ENCODE measurements around the gene TRERF1.
"Not testable (repeated sequence)": the region's sequence is repeated elsewhere in the genome, so short reads cannot be mapped to it uniquely, and the experiment has no call there.

TRERF1 gene

GRCh38 chr6:42333612-42334011 lies 118.1 kb downstream of the TRERF1 start:
- Histone ChIP-seq H3K36me3 (peaks cover 0 to 41% (median 5%) of the 10 kb centered on the region in 11 experiments; a peak in 7 of 22 replicates), H3K4me1 (peaks cover 0 to 9% (median 0%) of the 10 kb centered on the region in 10 experiments; a peak in 2 of 20 replicates), H3K9me3 (replicated peaks in 1 of 11) (no peaks in the 10 kb centered on the region), H3K9ac (no peak overlapping the region), H3K27ac (peak overlapping the region in 1 of 11 experiments; percentile 15; a peak in 1 of 22 replicates), H3K4me3 (no peak overlapping the region), H4K20me1 (peaks cover 0 to 56% (median 15%) of the 10 kb centered on the region in 11 experiments; a peak in 9 of 22 replicates), H3K4me2 (peak overlapping the region in 1 of 11 experiments; percentile 36; a peak in 1 of 22 replicates), H3K27me3 (no peaks in the 10 kb centered on the region)
- TF ChIP-seq Cebpa-rat (IDR thresholded peaks at IDR 0.05): no peak

- TF ChIP-seq Cebpa-rat (IDR thresholded peaks at IDR 0.05): no peak
- no peak overlapping the region for H3K9ac ChIP-seq
- H3K36me3 ChIP-seq: peaks cover 0 to 40% (median 5%) of the 10 kb centered on the region in 11 experiments; a peak in 7 of 22 replicates
- peaks cover 0 to 57% (median 15%) of the 10 kb centered on the region in 11 experiments; a peak in 9 of 22 replicates for H4K20me1 ChIP-seq
- H3K4me3 ChIP-seq: no peak overlapping the region
- H3K9me3 ChIP-seq (replicated peaks in 1 of 11): no peaks in the 10 kb centered on the region
- H3K27ac ChIP-seq: peak overlapping the region in 1 of 11 experiments; percentile 15; a peak in 1 of 22 replicates
- no peak overlapping the region for H3K4me2 ChIP-seq
- H3K27me3 ChIP-seq: no peaks in the 10 kb centered on the region
- H3K4me1 ChIP-seq: peaks cover 0 to 12% (median 0%) of the 10 kb centered on the region in 10 experiments; a peak in 2 of 20 replicates
Measured at GRCh38 chr6:42332916-42333315, 118.8 kb downstream of the TRERF1 start.

- Histone ChIP-seq H3K9me3 (replicated peaks in 1 of 11) (peaks cover 0 to 3% (median 0%) of the 10 kb centered on the region in 11 experiments; a peak in 6 of 22 replicates), H3K27me3 (no peaks in the 10 kb centered on the region), H3K9ac (no peak overlapping the region), H3K4me1 (peaks cover 0 to 12% (median 0%) of the 10 kb centered on the region in 10 experiments; a peak in 2 of 20 replicates), H4K20me1 (peaks cover 0 to 39% (median 8%) of the 10 kb centered on the region in 11 experiments; a peak in 8 of 22 replicates), H3K27ac (no peak overlapping the region), H3K4me2 (no peak overlapping the region), H3K36me3 (peaks cover 0 to 37% (median 9%) of the 10 kb centered on the region in 11 experiments; a peak in 14 of 22 replicates), H3K4me3 (no peak overlapping the region)
- no peak for TF ChIP-seq Cebpa-rat (IDR thresholded peaks at IDR 0.05)
Measured at GRCh38 chr6:42331019-42331418, 120.7 kb downstream of the TRERF1 start.

GRCh38 chr6:42326248-42326647 lies 125.5 kb downstream of the TRERF1 start:
- no peaks in the 10 kb centered on the region for H3K27me3 ChIP-seq
- no peak for TF ChIP-seq Cebpa-rat (IDR thresholded peaks at IDR 0.05)

DNA sequence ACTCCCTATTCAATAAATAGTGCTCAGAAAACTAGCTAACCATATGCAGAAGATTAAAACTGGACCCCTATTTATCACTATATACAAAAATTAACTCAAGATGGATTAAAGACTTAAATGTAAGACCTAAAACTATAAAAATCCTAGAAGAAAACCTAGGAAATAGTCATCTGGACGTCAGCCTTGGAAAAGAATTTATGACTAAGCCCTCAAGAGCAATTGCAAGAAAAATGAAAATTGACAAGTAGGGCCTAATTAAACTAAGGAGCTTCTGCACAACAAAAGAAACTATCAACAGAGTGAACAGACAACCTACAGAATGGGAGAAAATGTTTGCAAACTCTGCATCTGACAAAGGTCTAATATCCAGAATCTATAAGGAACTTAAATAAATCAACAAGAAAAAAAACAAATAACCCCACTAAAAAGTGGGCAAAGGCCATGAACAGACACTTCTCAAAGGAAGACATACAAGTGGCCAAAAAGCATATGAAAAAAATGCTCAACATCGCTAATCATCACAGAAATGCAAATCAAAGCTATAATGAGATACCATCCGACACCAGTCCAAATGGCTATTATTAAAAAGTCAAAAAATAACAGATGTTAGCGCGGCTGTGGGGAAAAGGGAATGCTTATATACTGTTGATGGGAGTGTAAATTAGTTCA lies 126.9 kb downstream of the TRERF1 start:
- H3K4me3 ChIP-seq, H3K4me1 ChIP-seq, H3K4me2 ChIP-seq, H3K9ac ChIP-seq, H3K27me3 ChIP-seq, H3K27ac ChIP-seq: not testable (repeated sequence)
- Histone ChIP-seq H3K9me3 (replicated peaks in 1 of 11) (peaks cover 12 to 26% (median 19%) of the 10 kb centered on the region in 11 experiments), H3K36me3 (peaks cover 0 to 30% (median 14%) of the 10 kb centered on the region in 11 experiments; a peak in 14 of 22 replicates), H4K20me1 (peaks cover 0 to 19% (median 0%) of the 10 kb centered on the region in 11 experiments; a peak in 3 of 22 replicates)

More at GRCh38 chr6:42326248-42326647, 125.5 kb downstream of the TRERF1 start:
- peaks cover 12 to 26% (median 19%) of the 10 kb centered on the region in 11 experiments for H3K9me3 ChIP-seq (replicated peaks in 1 of 11)
- H3K27ac ChIP-seq: no peak overlapping the region
- no peak overlapping the region for H3K9ac ChIP-seq
- peaks cover 0 to 5% (median 0%) of the 10 kb centered on the region in 10 experiments; a peak in 1 of 20 replicates for H3K4me1 ChIP-seq
- H3K4me2 ChIP-seq: no peak overlapping the region
- H3K36me3 ChIP-seq: peaks cover 0 to 31% (median 14%) of the 10 kb centered on the region in 11 experiments; a peak in 14 of 22 replicates
- H4K20me1 ChIP-seq: peaks cover 0 to 29% (median 0%) of the 10 kb centered on the region in 11 experiments; a peak in 5 of 22 replicates
- H3K4me3 ChIP-seq: no peak overlapping the region

- H3K9ac ChIP-seq: no peak overlapping the region
- no peak overlapping the region for H3K4me2 ChIP-seq
- peaks cover 0 to 15% (median 5%) of the 10 kb centered on the region in 10 experiments; a peak in 13 of 20 replicates for H3K4me1 ChIP-seq
- H3K4me3 ChIP-seq: no peak overlapping the region
- H4K20me1 ChIP-seq: peaks cover 0 to 10% (median 0%) of the 10 kb centered on the region in 11 experiments; a peak in 2 of 22 replicates
- no peak overlapping the region for H3K27ac ChIP-seq
- H3K9me3 ChIP-seq (replicated peaks in 1 of 11): peaks cover 12 to 26% (median 19%) of the 10 kb centered on the region in 11 experiments
- no peak for TF ChIP-seq Cebpa-rat (IDR thresholded peaks at IDR 0.05)
- no peaks in the 10 kb centered on the region for H3K27me3 ChIP-seq
- H3K36me3 ChIP-seq: peaks cover 0 to 37% (median 14%) of the 10 kb centered on the region in 11 experiments; a peak in 14 of 22 replicates
Measured at GRCh38 chr6:42322676-42323075, 129.1 kb downstream of the TRERF1 start.

GRCh38 chr6:42321976-42322375 lies 129.8 kb downstream of the TRERF1 start:
- peaks cover 6 to 22% (median 11%) of the 10 kb centered on the region in 10 experiments for H3K4me1 ChIP-seq
- H3K27ac ChIP-seq: no peak overlapping the region
- H4K20me1 ChIP-seq: peaks cover 0 to 14% (median 0%) of the 10 kb centered on the region in 11 experiments; a peak in 2 of 22 replicates

GRCh38 chr6:42320762-42321161 lies 131.0 kb downstream of the TRERF1 start:
- no peak overlapping the region for H3K9ac ChIP-seq
- peaks cover 11 to 20% (median 16%) of the 10 kb centered on the region in 11 experiments for H3K9me3 ChIP-seq (replicated peaks in 1 of 11)
- no peak overlapping the region for H3K27ac ChIP-seq
- no peak overlapping the region for H3K4me2 ChIP-seq
- H3K4me1 ChIP-seq: peaks cover 13 to 35% (median 23%) of the 10 kb centered on the region in 10 experiments
- H4K20me1 ChIP-seq: peaks cover 0 to 16% (median 0%) of the 10 kb centered on the region in 11 experiments; a peak in 2 of 22 replicates
- peaks cover 0 to 21% (median 8%) of the 10 kb centered on the region in 11 experiments; a peak in 13 of 22 replicates for H3K36me3 ChIP-seq
- no peaks in the 10 kb centered on the region for H3K27me3 ChIP-seq
- no peak for TF ChIP-seq Cebpa-rat (IDR thresholded peaks at IDR 0.05)
- no peak overlapping the region for H3K4me3 ChIP-seq

More at GRCh38 chr6:42321976-42322375, 129.8 kb downstream of the TRERF1 start:
- no peak for TF ChIP-seq Cebpa-rat (IDR thresholded peaks at IDR 0.05)
- H3K36me3 ChIP-seq: peaks cover 0 to 32% (median 13%) of the 10 kb centered on the region in 11 experiments; a peak in 13 of 22 replicates
- H3K4me3 ChIP-seq: no peak overlapping the region
- H3K9me3 ChIP-seq (replicated peaks in 1 of 11): peaks cover 12 to 26% (median 19%) of the 10 kb centered on the region in 11 experiments
- no peak overlapping the region for H3K4me2 ChIP-seq
- H3K27me3 ChIP-seq: no peaks in the 10 kb centered on the region
- H3K9ac ChIP-seq: no peak overlapping the region

DNA sequence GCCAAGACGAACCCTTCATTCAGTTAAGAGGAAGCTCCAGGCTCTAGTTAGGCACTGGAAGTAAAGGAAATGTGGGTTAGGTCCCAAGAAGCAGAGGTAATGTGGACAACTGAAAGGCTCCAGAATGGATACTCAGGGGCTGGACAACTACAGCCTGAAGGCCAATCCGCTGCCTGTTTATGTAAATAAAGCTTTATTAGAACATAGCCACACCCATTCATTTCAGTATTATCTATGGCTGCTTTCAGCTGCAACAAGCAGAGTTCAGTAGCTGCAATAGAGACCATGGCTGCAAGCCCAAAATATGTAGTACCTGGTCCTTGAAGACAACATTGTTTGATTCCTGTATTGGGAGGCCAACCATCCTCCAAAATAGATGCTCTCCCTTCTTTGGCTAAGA lies 133.2 kb downstream of the TRERF1 start:
- H3K4me3 ChIP-seq: no peak overlapping the region
- H3K9ac ChIP-seq: no peak overlapping the region
- H3K36me3 ChIP-seq: peaks cover 0 to 15% (median 0%) of the 10 kb centered on the region in 11 experiments; a peak in 4 of 22 replicates
- H3K27me3 ChIP-seq: no peaks in the 10 kb centered on the region
- no peak for TF ChIP-seq Cebpa-rat (IDR thresholded peaks at IDR 0.05)
- peaks cover 0 to under 1% (median 0%) of the 10 kb centered on the region in 11 experiments; a peak in 1 of 22 replicates for H3K9me3 ChIP-seq (replicated peaks in 1 of 11)
- peaks cover 13 to 57% (median 24%) of the 10 kb centered on the region in 10 experiments for H3K4me1 ChIP-seq
- H4K20me1 ChIP-seq: peaks cover 0 to 12% (median 0%) of the 10 kb centered on the region in 11 experiments; a peak in 2 of 22 replicates
- H3K4me2 ChIP-seq: peak overlapping the region in 2 of 11 experiments; percentile 39 to 82; a peak in 5 of 22 replicates
- peak overlapping the region in 5 of 11 experiments; percentile 24 to 82 (median 30); a peak in 6 of 22 replicates for H3K27ac ChIP-seq
